ENCODE results near the gene TMEM59L.

TMEM59L gene

DNA sequence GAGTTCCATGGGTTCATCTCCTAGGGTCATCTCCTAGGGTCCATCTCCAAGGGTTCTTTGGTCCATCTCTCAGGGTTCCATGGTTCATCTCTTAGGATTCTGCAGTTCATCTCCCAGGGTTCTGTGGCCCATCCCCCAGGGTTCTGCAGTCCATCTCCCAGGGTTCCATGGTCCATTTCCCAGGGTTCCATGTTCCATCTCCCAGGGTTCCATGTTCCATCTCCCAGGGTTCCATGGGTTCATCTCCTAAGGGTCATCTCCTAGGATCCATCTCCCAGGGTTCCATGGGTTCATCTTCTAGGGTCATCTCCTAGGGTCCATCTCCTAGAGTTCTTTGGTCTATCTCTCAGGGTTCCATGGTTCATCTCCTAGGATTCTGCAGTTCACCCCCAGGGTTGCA is 4.9 kb downstream of the TMEM59L start:
- FAIRE-seq = no peak
- DNase-seq (ENCODE audit: insufficient read length, low spot score) = no peak
- TF ChIP-seq POLR2A (IDR thresholded peaks at IDR 0.05; ENCODE audit: low read depth, low read length) (no peak), PAX5 (IDR thresholded peaks at IDR 0.05; ENCODE audit: insufficient read depth, low read length, severe bottlenecking) (no peak), POLR2AphosphoS5 (IDR thresholded peaks at IDR 0.05; ENCODE audit: low read depth, low read length) (no peak), POU2F2 (IDR thresholded peaks at IDR 0.05; ENCODE audit: low read depth, low read length) (no peak), SPI1 (IDR thresholded peaks at IDR 0.05; ENCODE audit: low read depth, low read length) (no peak), TAF1 (IDR thresholded peaks at IDR 0.05; ENCODE audit: low read depth, low read length) (no peak)

DNA sequence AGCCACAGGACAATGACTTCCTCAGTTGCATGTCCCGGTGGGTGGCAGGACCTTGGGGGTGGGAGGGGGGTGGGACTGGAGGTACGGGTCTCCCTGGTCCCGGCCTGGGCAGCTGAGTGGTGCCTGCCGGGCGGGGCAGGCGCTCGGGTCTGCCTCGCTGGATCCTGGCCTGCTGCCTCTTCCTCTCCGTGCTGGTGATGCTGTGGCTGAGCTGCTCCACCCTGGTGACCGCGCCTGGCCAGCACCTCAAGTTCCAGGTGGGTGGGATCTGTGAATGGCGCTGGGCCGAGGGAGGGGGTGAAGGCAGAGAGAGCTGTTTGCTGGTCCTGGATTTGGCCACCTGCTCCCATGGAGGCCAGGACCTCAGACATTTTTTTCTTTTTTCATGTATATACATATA is 5.6 kb downstream of the TMEM59L start:
- TF ChIP-seq POLR2A (IDR thresholded peaks at IDR 0.05; ENCODE audit: low read depth, low read length) = no peak
- no peak for TF ChIP-seq SPI1 (IDR thresholded peaks at IDR 0.05; ENCODE audit: low read depth, low read length)
- no peak for TF ChIP-seq POU2F2 (IDR thresholded peaks at IDR 0.05; ENCODE audit: low read depth, low read length)
- TF ChIP-seq PAX5 (IDR thresholded peaks at IDR 0.05; ENCODE audit: insufficient read depth, low read length, severe bottlenecking) = no peak
- no peak for TF ChIP-seq TAF1 (IDR thresholded peaks at IDR 0.05; ENCODE audit: low read depth, low read length)
- no peak for TF ChIP-seq POLR2AphosphoS5 (IDR thresholded peaks at IDR 0.05; ENCODE audit: low read depth, low read length)
- no peak for FAIRE-seq
- no peak for DNase-seq (ENCODE audit: insufficient read length, low spot score)

DNA sequence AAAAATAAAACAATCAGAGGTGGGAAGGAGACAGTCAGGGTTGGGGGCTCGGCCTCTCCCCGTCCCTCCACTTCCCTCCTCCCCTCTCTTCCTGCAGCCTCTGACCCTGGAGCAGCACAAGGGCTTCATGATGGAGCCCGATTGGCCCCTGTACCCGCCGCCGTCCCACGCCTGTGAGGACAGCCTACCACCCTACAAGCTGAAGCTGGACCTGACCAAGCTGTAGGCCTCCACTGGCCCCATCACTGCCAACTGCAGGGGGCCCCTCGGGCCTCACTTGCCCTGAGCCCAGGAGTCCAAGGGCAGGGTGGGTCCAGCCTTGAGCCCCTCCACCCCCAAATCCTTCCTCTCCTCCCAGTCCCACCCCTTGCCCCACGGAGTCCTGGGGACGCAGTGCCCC is 7.6 kb downstream of the TMEM59L start:
- DNase-seq (ENCODE audit: insufficient read length, low spot score) = no peak
- TF ChIP-seq TAF1 (IDR thresholded peaks at IDR 0.05; ENCODE audit: low read depth, low read length) (no peak), POU2F2 (IDR thresholded peaks at IDR 0.05; ENCODE audit: low read depth, low read length) (no peak), POLR2A (IDR thresholded peaks at IDR 0.05; ENCODE audit: low read depth, low read length) (no peak), PAX5 (IDR thresholded peaks at IDR 0.05; ENCODE audit: insufficient read depth, low read length, severe bottlenecking) (no peak), SPI1 (IDR thresholded peaks at IDR 0.05; ENCODE audit: low read depth, low read length) (no peak), POLR2AphosphoS5 (IDR thresholded peaks at IDR 0.05; ENCODE audit: low read depth, low read length) (no peak)
- FAIRE-seq = no peak

DNA sequence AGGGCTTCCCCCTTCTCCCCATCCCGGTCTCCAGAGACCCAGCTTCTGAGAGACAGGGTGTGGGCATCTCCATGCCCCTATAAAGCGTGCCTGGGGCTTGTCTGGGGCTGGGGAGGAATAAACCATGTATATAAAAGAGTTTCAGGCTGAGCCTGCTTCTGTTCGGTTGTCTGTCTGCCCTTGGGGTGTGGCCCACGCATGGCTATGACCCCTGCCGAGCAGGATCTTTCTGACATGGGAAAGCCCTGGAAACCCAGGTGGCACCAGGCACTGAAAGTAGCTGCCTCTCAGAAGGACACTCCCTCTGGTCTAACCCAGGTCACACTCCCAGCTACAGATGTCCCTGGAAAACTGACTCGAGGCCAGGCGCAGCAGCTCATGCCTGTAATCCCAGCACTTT is 8.2 kb downstream of the TMEM59L start:
- no peak for FAIRE-seq
- no peak for TF ChIP-seq PAX5 (IDR thresholded peaks at IDR 0.05; ENCODE audit: insufficient read depth, low read length, severe bottlenecking)
- TF ChIP-seq POLR2A (IDR thresholded peaks at IDR 0.05; ENCODE audit: low read depth, low read length) = no peak
- TF ChIP-seq SPI1 (IDR thresholded peaks at IDR 0.05; ENCODE audit: low read depth, low read length) = no peak
- TF ChIP-seq POLR2AphosphoS5 (IDR thresholded peaks at IDR 0.05; ENCODE audit: low read depth, low read length) = no peak
- no peak for TF ChIP-seq POU2F2 (IDR thresholded peaks at IDR 0.05; ENCODE audit: low read depth, low read length)
- TF ChIP-seq TAF1 (IDR thresholded peaks at IDR 0.05; ENCODE audit: low read depth, low read length) = no peak
- no peak for DNase-seq (ENCODE audit: insufficient read length, low spot score)

DNA sequence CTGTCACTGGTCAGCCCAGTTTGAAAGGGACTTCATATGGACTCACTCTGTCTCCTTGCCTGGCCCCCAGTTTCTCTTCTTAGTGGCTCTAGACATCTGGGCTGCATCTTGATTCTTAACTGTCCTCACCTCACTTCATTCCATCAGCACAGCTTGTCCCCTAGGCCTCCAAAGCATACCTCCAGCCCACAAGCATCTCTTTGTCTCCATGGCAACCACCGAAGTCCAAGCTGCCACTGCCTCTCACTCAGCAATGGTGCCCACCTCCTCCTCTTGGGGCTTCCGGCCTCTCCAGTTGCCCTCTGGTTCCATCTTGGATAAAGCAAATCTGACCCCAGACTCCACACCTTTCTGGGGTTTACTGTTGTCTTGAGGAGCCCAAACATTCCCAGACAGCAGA is 14.2 kb downstream of the TMEM59L start:
- DNase-seq (ENCODE audit: insufficient read length, low spot score) = no peak
- FAIRE-seq = no peak
- TF ChIP-seq SPI1 (IDR thresholded peaks at IDR 0.05; ENCODE audit: low read depth, low read length) (no peak), PAX5 (IDR thresholded peaks at IDR 0.05; ENCODE audit: insufficient read depth, low read length, severe bottlenecking) (no peak), POLR2A (IDR thresholded peaks at IDR 0.05; ENCODE audit: low read depth, low read length) (no peak), POLR2AphosphoS5 (IDR thresholded peaks at IDR 0.05; ENCODE audit: low read depth, low read length) (no peak), POU2F2 (IDR thresholded peaks at IDR 0.05; ENCODE audit: low read depth, low read length) (no peak), TAF1 (IDR thresholded peaks at IDR 0.05; ENCODE audit: low read depth, low read length) (no peak)

DNA sequence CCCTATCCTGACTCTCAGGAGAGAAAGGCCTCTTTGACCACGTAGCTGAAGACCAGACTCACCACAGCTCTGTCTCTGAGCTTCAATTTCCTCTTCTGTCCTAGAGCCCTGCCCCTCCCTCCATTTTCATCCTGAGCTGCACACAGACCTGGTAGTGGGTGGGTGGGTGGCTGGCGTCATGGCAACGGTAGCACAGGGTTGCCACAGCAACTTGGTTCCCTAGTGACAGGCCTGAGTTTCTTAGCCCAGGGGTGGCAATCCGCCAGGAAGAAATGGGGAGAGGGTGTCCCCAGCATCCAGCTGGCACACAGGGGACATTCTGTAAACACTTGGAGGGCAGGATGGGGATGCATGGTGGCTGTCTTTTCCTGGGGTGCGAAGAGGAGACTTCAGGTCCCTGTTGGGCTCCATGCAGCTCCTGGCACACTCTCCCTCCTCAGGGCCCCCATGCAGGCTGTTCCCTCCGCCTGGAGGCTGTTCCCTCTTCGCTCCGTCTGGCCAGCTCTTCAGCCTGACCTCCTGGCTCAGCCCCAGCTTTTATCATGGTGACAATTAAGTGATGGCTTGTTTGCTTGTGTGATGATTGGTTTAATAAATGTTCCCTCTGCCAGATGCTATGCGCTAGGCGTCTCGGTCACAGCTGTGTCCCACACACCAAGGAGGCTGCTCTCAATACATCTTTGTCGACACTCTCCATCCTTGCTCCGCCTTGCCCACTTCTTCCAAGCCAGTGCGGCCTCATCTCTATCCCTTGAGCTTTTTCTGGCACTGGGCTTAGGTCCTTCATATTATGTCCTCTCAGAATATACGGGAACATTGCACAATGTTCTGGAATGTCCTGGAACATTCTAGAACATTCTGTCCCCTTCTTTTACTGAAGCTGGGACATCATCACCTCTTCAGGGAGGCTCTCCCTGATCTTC is 16.8 kb downstream of the TMEM59L start:
- no peak for FAIRE-seq
- TF ChIP-seq POU2F2 (IDR thresholded peaks at IDR 0.05; ENCODE audit: low read depth, low read length) (no peak), SPI1 (IDR thresholded peaks at IDR 0.05; ENCODE audit: low read depth, low read length) (no peak), TAF1 (IDR thresholded peaks at IDR 0.05; ENCODE audit: low read depth, low read length) (no peak), POLR2AphosphoS5 (IDR thresholded peaks at IDR 0.05; ENCODE audit: low read depth, low read length) (no peak), POLR2A (IDR thresholded peaks at IDR 0.05; ENCODE audit: low read depth, low read length) (no peak), PAX5 (IDR thresholded peaks at IDR 0.05; ENCODE audit: insufficient read depth, low read length, severe bottlenecking) (no peak)
- DNase-seq (ENCODE audit: insufficient read length, low spot score) = no peak

DNA sequence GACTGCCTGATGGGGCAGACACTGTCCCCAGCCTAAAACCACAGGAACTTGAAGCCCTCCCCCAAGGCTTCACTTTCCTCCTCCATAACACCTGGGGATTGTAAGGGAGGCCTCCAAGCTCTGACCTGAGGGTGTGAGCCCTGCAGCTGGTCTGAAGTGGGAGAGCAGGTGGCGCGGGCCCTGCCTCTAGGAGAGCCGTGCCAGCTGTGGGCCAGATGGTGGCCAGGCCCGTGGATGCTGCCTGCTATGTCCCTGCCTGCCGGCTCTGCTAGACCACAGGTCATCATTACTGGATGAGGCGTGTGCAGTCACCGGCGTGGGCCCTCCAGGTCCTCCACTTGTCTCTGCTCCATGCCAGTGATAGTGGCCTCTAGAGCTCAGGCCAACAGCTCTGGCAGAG is 20.7 kb downstream of the TMEM59L start:
- DNase-seq (ENCODE audit: insufficient read length, low spot score) = no peak
- FAIRE-seq = no peak
- TF ChIP-seq PAX5 (IDR thresholded peaks at IDR 0.05; ENCODE audit: insufficient read depth, low read length, severe bottlenecking) (no peak), POLR2AphosphoS5 (IDR thresholded peaks at IDR 0.05; ENCODE audit: low read depth, low read length) (no peak), TAF1 (IDR thresholded peaks at IDR 0.05; ENCODE audit: low read depth, low read length) (no peak), POLR2A (IDR thresholded peaks at IDR 0.05; ENCODE audit: low read depth, low read length) (no peak), SPI1 (IDR thresholded peaks at IDR 0.05; ENCODE audit: low read depth, low read length) (no peak), POU2F2 (IDR thresholded peaks at IDR 0.05; ENCODE audit: low read depth, low read length) (no peak)

DNA sequence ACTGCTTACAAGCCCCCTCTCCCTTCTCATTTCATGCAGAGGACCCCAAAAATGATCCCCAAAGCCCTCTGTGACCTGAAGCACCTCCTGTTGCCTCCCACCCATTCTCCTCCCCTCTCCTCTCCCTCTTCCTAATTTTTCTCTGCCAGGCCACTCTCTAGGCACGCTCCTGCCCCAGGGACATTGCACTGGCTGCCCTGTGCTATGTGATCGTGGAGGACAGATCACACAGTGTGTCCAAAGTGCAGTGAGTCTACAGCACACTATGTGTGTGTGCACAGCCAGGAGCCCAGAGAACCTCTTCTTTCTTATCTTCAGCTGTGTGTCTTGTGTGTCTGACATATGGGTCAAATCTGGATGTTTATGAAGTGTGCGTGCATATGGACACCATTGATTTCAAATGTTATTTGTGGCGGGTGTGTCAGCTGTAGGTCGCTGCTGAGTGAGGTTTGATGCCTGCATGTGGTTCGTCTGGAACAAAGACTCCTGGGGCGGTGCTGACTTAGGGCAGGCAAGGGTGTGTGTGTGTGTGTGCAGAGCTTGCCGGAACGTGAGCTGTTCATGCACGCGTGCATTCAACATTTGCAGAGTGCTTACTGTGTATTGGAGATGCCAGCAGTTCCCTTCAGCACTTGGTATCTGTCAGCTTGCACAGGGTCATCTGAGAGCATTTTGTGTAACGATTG is 22.1 kb downstream of the TMEM59L start:
- TF ChIP-seq POU2F2 (IDR thresholded peaks at IDR 0.05; ENCODE audit: low read depth, low read length) = no peak
- no peak for TF ChIP-seq TAF1 (IDR thresholded peaks at IDR 0.05; ENCODE audit: low read depth, low read length)
- TF ChIP-seq POLR2A (IDR thresholded peaks at IDR 0.05; ENCODE audit: low read depth, low read length) = no peak
- TF ChIP-seq POLR2AphosphoS5 (IDR thresholded peaks at IDR 0.05; ENCODE audit: low read depth, low read length) = no peak
- no peak for DNase-seq (ENCODE audit: insufficient read length, low spot score)
- no peak for FAIRE-seq

DNA sequence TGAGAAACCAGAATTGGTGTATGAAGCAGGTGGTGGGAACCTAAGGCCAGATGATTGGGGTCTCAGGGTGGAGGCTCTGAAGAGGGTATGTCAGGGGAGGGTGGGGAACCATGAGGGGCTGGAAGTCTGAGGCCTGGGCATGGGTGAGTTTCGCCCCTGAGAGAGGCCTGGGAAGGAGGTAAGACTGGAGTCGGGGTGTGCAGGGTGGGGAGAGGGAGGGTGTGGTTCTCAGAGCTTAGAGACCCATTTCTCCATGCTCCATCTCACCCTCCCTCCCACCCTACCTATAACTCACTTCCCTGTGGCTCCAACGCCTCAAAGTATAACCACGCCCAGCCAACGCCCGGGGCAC is 23.1 kb downstream of the TMEM59L start:
- no peak for TF ChIP-seq SPI1 (IDR thresholded peaks at IDR 0.05; ENCODE audit: low read depth, low read length)
- no peak for TF ChIP-seq POLR2A (IDR thresholded peaks at IDR 0.05; ENCODE audit: low read depth, low read length)
- no peak for TF ChIP-seq PAX5 (IDR thresholded peaks at IDR 0.05; ENCODE audit: insufficient read depth, low read length, severe bottlenecking)
- no peak for TF ChIP-seq POLR2AphosphoS5 (IDR thresholded peaks at IDR 0.05; ENCODE audit: low read depth, low read length)
- no peak for FAIRE-seq
- DNase-seq (ENCODE audit: insufficient read length, low spot score) = no peak

All from GM12891 (cell line).